ENCODE results near the gene SPTBN5. TPM values are rescaled to one million over a fixed set of nuclear protein-coding genes. Genes with fewer than 3 reads are reported as not detected.

SPTBN5 gene
- total RNA-seq, 1 experiment from 2014 or later = 1.2 TPM

- TF ChIP-seq AFF4 (CRISPR knock-in tag; IDR thresholded peaks at IDR 0.05; ENCODE audit: borderline replicate concordance) = no peak
- no peak for TF ChIP-seq GTF2I (CRISPR knock-in tag; conservative IDR thresholded peaks at IDR 0.05)
- no peak for TF ChIP-seq TP53 (CRISPR knock-in tag; IDR thresholded peaks at IDR 0.05)
- no peak for TF ChIP-seq ZNF232 (CRISPR knock-in tag; IDR thresholded peaks at IDR 0.05)
- no peak for TF ChIP-seq IRF2 (CRISPR knock-in tag; IDR thresholded peaks at IDR 0.05; ENCODE audit: borderline replicate concordance, low read depth)
- no peak for TF ChIP-seq NFE2L1 (CRISPR knock-in tag; IDR thresholded peaks at IDR 0.05)
- TF ChIP-seq ESRRA (CRISPR knock-in tag; IDR thresholded peaks at IDR 0.05; ENCODE audit: borderline replicate concordance) = no peak
- no peak for TF ChIP-seq ZNF121 (CRISPR knock-in tag; IDR thresholded peaks at IDR 0.05)
- TF ChIP-seq GRHL2 (CRISPR knock-in tag; IDR thresholded peaks at IDR 0.05; ENCODE audit: insufficient replicate concordance, severe bottlenecking) = no peak
- TF ChIP-seq ATF6 (CRISPR knock-in tag; IDR thresholded peaks at IDR 0.05) = no peak
- TF ChIP-seq ZNF263 (CRISPR knock-in tag; IDR thresholded peaks at IDR 0.05; ENCODE audit: low read depth) = no peak
- TF ChIP-seq FOXK1 (CRISPR knock-in tag; IDR thresholded peaks at IDR 0.05) = no peak
- no peak for TF ChIP-seq NR1H2 (CRISPR knock-in tag; IDR thresholded peaks at IDR 0.05)
These were observed 10.4 kb downstream of the SPTBN5 start (continued) for GRCh38 chr15:41883484-41883825.

GRCh38 chr15:41882689-41883483, 11.0 kb downstream of the SPTBN5 start:
- TF ChIP-seq MXD4 (CRISPR knock-in tag; IDR thresholded peaks at IDR 0.05; ENCODE audit: borderline replicate concordance) (no peak), JAZF1 (CRISPR knock-in tag; IDR thresholded peaks at IDR 0.05) (no peak), MYBL2 (CRISPR knock-in tag; IDR thresholded peaks at IDR 0.05) (0 out of 2 replicates have a peak, but pooled peaks have one; percentile 29), GTF2I (CRISPR knock-in tag; conservative IDR thresholded peaks at IDR 0.05) (no peak), SP1 (CRISPR knock-in tag; conservative IDR thresholded peaks at IDR 0.05) (0 out of 2 replicates have a peak, but pooled peaks have one; percentile 37), ZNF281 (CRISPR knock-in tag; IDR thresholded peaks at IDR 0.05) (no peak)
- Mint-ChIP-seq H3K27ac (no peak overlapping the region), H3K4me3 (peak overlapping the region; percentile 40), H3K36me3 (no peaks in the 10 kb centered on the region), H3K9me3 (no peaks in the 10 kb centered on the region), H3K27me3 (ENCODE audit: low read depth) (peaks cover 33% of the 10 kb centered on the region), H3K4me1 (peaks cover 8% of the 10 kb centered on the region)
- ChIA-PET POLR2A (no interaction called here), CTCF (interaction anchor here (1.0 to 2.1 kb wide), 4 partner anchors 10 to 109 kb away, joined by 3 to 14 read pairs (median 5); partner anchors contain the start of gene MAPKBP1)
- ATAC-seq (no peak), DNase-seq (ENCODE audit: low spot score) (no peak)
